Uterus (tissue), 2 donors: ENCODE measurements around the gene HEXB.

Source experiments
- POLR2A ChIP-seq, 2 donors: fragments of 450-650 bp; IDR thresholded peaks; one replicate each; pipeline ENCODE4 v1.6.1; 2016; ENCODE audit warnings: antibody characterized with exemption in 2 of 2, mild to moderate bottlenecking in 1 of 2, moderate library complexity in 1 of 2
- TF ChIP-seq, protein P1 (sequence below), 4 experiments: fragments of 200-600 bp in 2 of 4; fragments of 450-650 bp in 2 of 4; sonication (generic) in 2 of 4; IDR thresholded peaks; one replicate each; pipeline ENCODE4 v1.5.1; 2016 to 2019; ENCODE audit warnings: antibody characterized with exemption in 4 of 4, mild to moderate bottlenecking in 2 of 4, moderate library complexity in 1 of 4

DNA sequence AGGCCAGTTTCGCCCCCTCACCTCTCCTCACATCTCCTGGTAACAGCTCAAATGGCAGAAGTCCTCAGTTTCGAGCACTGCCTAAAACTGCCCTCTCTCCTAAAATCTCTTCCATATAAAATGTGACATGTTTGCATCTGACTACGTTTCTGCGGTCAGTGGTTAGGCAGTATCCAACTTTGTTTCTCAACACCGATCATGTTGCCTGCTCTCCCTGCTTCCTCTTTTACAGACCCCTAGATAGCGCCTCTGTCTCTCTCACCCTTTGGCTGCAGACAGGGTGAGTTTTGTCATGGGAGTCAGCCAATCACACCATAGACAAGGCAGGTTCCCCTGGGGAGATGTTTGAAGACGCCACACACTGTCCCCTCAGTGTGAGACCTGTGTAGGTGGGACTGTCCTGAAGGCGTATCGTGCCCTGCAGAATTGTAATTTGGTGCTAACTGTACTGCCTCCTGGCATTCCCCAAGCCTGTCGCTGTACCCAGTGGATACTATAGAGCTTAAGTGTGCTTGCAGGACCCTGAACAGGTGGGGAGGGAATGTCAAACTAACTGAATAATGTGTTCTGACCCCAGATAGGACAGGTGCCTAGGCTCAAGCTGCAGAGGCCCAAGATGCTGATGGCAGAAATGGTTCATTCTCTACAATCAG lies 1.1 kb downstream of the HEXB start:
- TF ChIP-seq, protein P1, sequence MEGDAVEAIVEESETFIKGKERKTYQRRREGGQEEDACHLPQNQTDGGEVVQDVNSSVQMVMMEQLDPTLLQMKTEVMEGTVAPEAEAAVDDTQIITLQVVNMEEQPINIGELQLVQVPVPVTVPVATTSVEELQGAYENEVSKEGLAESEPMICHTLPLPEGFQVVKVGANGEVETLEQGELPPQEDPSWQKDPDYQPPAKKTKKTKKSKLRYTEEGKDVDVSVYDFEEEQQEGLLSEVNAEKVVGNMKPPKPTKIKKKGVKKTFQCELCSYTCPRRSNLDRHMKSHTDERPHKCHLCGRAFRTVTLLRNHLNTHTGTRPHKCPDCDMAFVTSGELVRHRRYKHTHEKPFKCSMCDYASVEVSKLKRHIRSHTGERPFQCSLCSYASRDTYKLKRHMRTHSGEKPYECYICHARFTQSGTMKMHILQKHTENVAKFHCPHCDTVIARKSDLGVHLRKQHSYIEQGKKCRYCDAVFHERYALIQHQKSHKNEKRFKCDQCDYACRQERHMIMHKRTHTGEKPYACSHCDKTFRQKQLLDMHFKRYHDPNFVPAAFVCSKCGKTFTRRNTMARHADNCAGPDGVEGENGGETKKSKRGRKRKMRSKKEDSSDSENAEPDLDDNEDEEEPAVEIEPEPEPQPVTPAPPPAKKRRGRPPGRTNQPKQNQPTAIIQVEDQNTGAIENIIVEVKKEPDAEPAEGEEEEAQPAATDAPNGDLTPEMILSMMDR (IDR thresholded peaks at IDR 0.05), result no peak
- no peak for TF ChIP-seq POLR2A (IDR thresholded peaks at IDR 0.05)
